Subcutaneous abdominal adipose tissue (tissue), 5 donors: Measurements from ENCODE around the gene TPM4.
A peak's percentile ranks its signal among the peaks of the same experiment; 100 is the strongest.
"Not testable (repeated sequence)": the region's sequence is repeated elsewhere in the genome, so short reads cannot be mapped to it uniquely, and the experiment has no call there.

Experiments used
- H3K27ac ChIP-seq: one replicate; pipeline ENCODE4 v1.7.0; 2013; ENCODE audit warnings: low read depth, mild to moderate bottlenecking, inconsistent platforms, low read length, moderate library complexity
- H3K27me3 ChIP-seq, 5 donors: one replicate each; pipeline ENCODE4 v1.7.0; 2013; ENCODE audit warnings: low read length in 5 of 5, inconsistent platforms in 1 of 5; ENCODE audit not compliant: control insufficient read depth in 5 of 5, insufficient read depth in 4 of 5
- H3K36me3 ChIP-seq, 5 donors: one replicate each; pipeline ENCODE4 v1.7.0; 2013; ENCODE audit warnings: low read length in 5 of 5; ENCODE audit not compliant: control insufficient read depth in 5 of 5, insufficient read depth in 5 of 5
- H3K4me1 ChIP-seq, 5 donors: one replicate each; pipeline ENCODE4 v1.7.0; 2013; ENCODE audit warnings: low read length in 5 of 5, mild to moderate bottlenecking in 3 of 5, moderate library complexity in 1 of 5; ENCODE audit not compliant: control insufficient read depth in 5 of 5, insufficient read depth in 5 of 5
- H3K4me3 ChIP-seq, 5 donors: one replicate each; pipeline ENCODE4 v1.7.0; 2013; ENCODE audit warnings: low read length in 5 of 5, low read depth in 1 of 5
- H3K9ac ChIP-seq, 5 donors: one replicate each; pipeline ENCODE4 v1.7.0; 2013; ENCODE audit warnings: low read length in 5 of 5, mild to moderate bottlenecking in 4 of 5, moderate library complexity in 3 of 5
- H3K9me3 ChIP-seq, 5 donors: one replicate each; pipeline ENCODE4 v1.7.0; 2013; ENCODE audit warnings: low read length in 5 of 5; ENCODE audit not compliant: control insufficient read depth in 5 of 5
- donor health status: healthy.
- donor health status: healthy.
- donor health status: healthy.
- donor health status: healthy.
- donor health status: healthy.

TPM4 gene

GRCh38 chr19:16077984-16078758 is 1.9 kb downstream of the TPM4 start:
- Histone ChIP-seq H3K27me3 (no peaks in the 10 kb centered on the region), H3K4me1 (peaks cover 7 to 44% (median 35%) of the 10 kb centered on the region in 5 donors), H3K4me3 (peak overlapping the region; percentile 53 to 86 (median 84)), H3K27ac (peak overlapping the region; percentile 97), H3K9me3 (no peaks in the 10 kb centered on the region), H3K9ac (peak overlapping the region; percentile 63 to 80 (median 68)), H3K36me3 (peaks cover 0 to 22% (median 19%) of the 10 kb centered on the region in 5 donors)

- H3K27me3 ChIP-seq = no peaks in the 10 kb centered on the region
- no peaks in the 10 kb centered on the region for H3K9me3 ChIP-seq
- H3K4me1 ChIP-seq = peaks cover 7 to 44% (median 35%) of the 10 kb centered on the region in 5 donors
- H3K4me3 ChIP-seq = peak overlapping the region; percentile 53 to 86 (median 84)
- H3K36me3 ChIP-seq = peaks cover 0 to 28% (median 27%) of the 10 kb centered on the region in 5 donors
- peak overlapping the region; percentile 97 for H3K27ac ChIP-seq
- peak overlapping the region; percentile 63 to 80 (median 68) for H3K9ac ChIP-seq
These were observed 2.7 kb downstream of the TPM4 start for GRCh38 chr19:16078759-16079707.

DNA sequence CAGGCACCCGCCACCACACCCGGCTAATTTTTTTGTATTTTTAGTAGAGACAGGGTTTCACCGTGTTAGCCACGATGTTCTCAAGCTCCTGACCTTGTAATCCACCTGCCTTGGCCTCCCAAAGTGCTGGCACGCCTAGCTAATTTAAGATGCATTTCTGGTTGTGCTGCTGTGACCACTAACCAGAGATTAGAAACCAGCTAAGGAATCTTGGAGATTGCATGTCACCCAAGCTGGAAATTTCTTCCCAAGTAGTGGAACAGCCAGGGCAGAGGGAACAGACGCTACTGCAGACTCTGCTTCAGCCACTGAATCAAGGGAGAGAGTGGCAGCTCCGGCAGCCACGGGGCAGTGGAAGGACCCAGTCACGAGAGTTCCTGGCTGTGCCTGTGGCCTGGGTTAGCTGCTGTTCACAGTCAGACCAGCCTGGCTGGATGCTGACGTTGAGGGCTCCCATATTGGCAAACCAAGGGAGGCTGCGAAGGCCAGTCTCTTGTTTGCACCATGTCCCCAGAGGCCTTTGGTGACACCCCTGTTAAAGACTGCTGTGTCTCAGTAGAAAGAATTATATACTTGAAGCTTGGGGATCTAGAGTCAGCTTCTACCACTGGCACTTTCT is 7.9 kb downstream of the TPM4 start:
- Histone ChIP-seq H3K4me3 (no peak overlapping the region), H3K9ac (no peak overlapping the region), H3K9me3 (no peaks in the 10 kb centered on the region), H3K27ac (no peak overlapping the region), H3K27me3 (no peaks in the 10 kb centered on the region), H3K36me3 (peaks cover 2 to 78% (median 68%) of the 10 kb centered on the region in 5 donors), H3K4me1 (peaks cover 5 to 31% (median 8%) of the 10 kb centered on the region in 5 donors)

- Histone ChIP-seq H3K9me3 (no peaks in the 10 kb centered on the region), H3K27ac (no peak overlapping the region), H3K36me3 (peaks cover 3 to 88% (median 78%) of the 10 kb centered on the region in 5 donors), H3K9ac (no peak overlapping the region), H3K4me3 (no peak overlapping the region), H3K27me3 (no peaks in the 10 kb centered on the region), H3K4me1 (peaks cover 3 to 23% (median 3%) of the 10 kb centered on the region in 5 donors)
These were observed 8.8 kb downstream of the TPM4 start for GRCh38 chr19:16085115-16085514.

GRCh38 chr19:16087404-16087803 is 11.1 kb downstream of the TPM4 start:
- not testable (repeated sequence) for H3K4me3 ChIP-seq, H3K27ac ChIP-seq, H3K9me3 ChIP-seq, H3K9ac ChIP-seq, H3K27me3 ChIP-seq
- peaks cover 6 to 98% (median 86%) of the 10 kb centered on the region in 5 donors for H3K36me3 ChIP-seq
- peaks cover 0 to 14% (median 3%) of the 10 kb centered on the region in 5 donors for H3K4me1 ChIP-seq

- Histone ChIP-seq H3K27ac (no peak overlapping the region), H3K36me3 (peaks cover 6 to 98% (median 86%) of the 10 kb centered on the region in 5 donors), H3K4me1 (peaks cover 0 to 14% (median 3%) of the 10 kb centered on the region in 5 donors), H3K27me3 (no peaks in the 10 kb centered on the region), H3K9ac (no peak overlapping the region), H3K4me3 (no peak overlapping the region), H3K9me3 (no peaks in the 10 kb centered on the region)
These were observed 11.6 kb downstream of the TPM4 start for GRCh38 chr19:16087940-16088339.

GRCh38 chr19:16088351-16089009 is 12.2 kb downstream of the TPM4 start:
- Histone ChIP-seq H3K9ac (no peak overlapping the region), H3K27me3 (no peaks in the 10 kb centered on the region)

GRCh38 chr19:16089010-16089846 is 12.9 kb downstream of the TPM4 start:
- H3K9me3 ChIP-seq = no peaks in the 10 kb centered on the region
- H3K4me1 ChIP-seq = peaks cover 0 to 9% (median 3%) of the 10 kb centered on the region in 5 donors
- H3K9ac ChIP-seq = no peak overlapping the region
- H3K27ac ChIP-seq = no peak overlapping the region
- peaks cover 6 to 97% (median 80%) of the 10 kb centered on the region in 5 donors for H3K36me3 ChIP-seq
- no peaks in the 10 kb centered on the region for H3K27me3 ChIP-seq
- H3K4me3 ChIP-seq = no peak overlapping the region

More at GRCh38 chr19:16088351-16089009, 12.2 kb downstream of the TPM4 start:
- no peaks in the 10 kb centered on the region for H3K9me3 ChIP-seq
- peaks cover 0 to 10% (median 3%) of the 10 kb centered on the region in 5 donors for H3K4me1 ChIP-seq
- H3K27ac ChIP-seq = no peak overlapping the region
- no peak overlapping the region for H3K4me3 ChIP-seq
- peaks cover 6 to 99% (median 84%) of the 10 kb centered on the region in 5 donors for H3K36me3 ChIP-seq
